SK-N-SH treated with all-trans-retinoic acid at 6 μM for 48 hours (cell line): ENCODE measurements around the gene HTR4.

Source experiments
- ATAC-seq: fragments of 200-7000 bp; cut with Tn5 transposase; 3 replicates; pipeline ENCODE4 v1.9.1; 2020; ENCODE audit warnings: mild to moderate bottlenecking, moderate library complexity
- ARNTL ChIP-seq: fragments of 450-650 bp; formaldehyde crosslinking; IDR thresholded peaks from 2 replicates; pipeline ENCODE4 v1.5.0; 2020; ENCODE audit warnings: low read depth, mild to moderate bottlenecking, moderate library complexity, borderline replicate concordance
- BACH2 ChIP-seq: fragments of 250-450 bp; sonication (Bioruptor Pico); IDR thresholded peaks from 2 replicates; pipeline ENCODE4 v1.9.0; 2021; ENCODE audit warnings: mild to moderate bottlenecking, borderline replicate concordance
- CREB5 ChIP-seq: fragments of 250-450 bp; sonication (Bioruptor Pico); IDR thresholded peaks from 2 replicates; pipeline ENCODE4 v1.5.1; 2020; ENCODE audit warnings: low read depth, mild to moderate bottlenecking, moderate library complexity
- CSDC2 ChIP-seq: fragments of 250-450 bp; sonication (Bioruptor Pico); IDR thresholded peaks from 2 replicates; pipeline ENCODE4 v1.5.0; 2020; ENCODE audit warnings: mild to moderate bottlenecking, moderate library complexity
- ESRRG ChIP-seq: fragments of 250-450 bp; sonication (Bioruptor Pico); IDR thresholded peaks from 2 replicates; pipeline ENCODE4 v1.6.1; 2021; ENCODE audit warnings: mild to moderate bottlenecking
- GLIS3 ChIP-seq: fragments of 250-450 bp; sonication (Bioruptor Pico); IDR thresholded peaks from 2 replicates; pipeline ENCODE4 v1.5.0; 2020; ENCODE audit warnings: mild to moderate bottlenecking, moderate library complexity
- ISL1 ChIP-seq: fragments of 250-450 bp; sonication (Bioruptor Pico); IDR thresholded peaks from 2 replicates; pipeline ENCODE4 v2.1.2; 2022; ENCODE audit warnings: mild to moderate bottlenecking, moderate library complexity
- PPARA ChIP-seq: fragments of 250-450 bp; sonication (Bioruptor Pico); IDR thresholded peaks from 2 replicates; pipeline ENCODE4 v1.5.0; 2020; ENCODE audit warnings: mild to moderate bottlenecking, borderline replicate concordance
- RARB ChIP-seq: fragments of 250-450 bp; sonication (Bioruptor Pico); IDR thresholded peaks from 2 replicates; pipeline ENCODE4 v1.8.0; 2021; ENCODE audit warnings: mild to moderate bottlenecking, moderate library complexity
- SNAI2 ChIP-seq: fragments of 250-450 bp; sonication (Bioruptor Pico); IDR thresholded peaks from 2 replicates; pipeline ENCODE4 v1.5.0; 2020; ENCODE audit warnings: mild to moderate bottlenecking, moderate library complexity
- TCF4 ChIP-seq: fragments of 250-450 bp; sonication (Bioruptor Pico); IDR thresholded peaks from 2 replicates; pipeline ENCODE4 v1.8.0; 2021; ENCODE audit warnings: mild to moderate bottlenecking, moderate library complexity, borderline replicate concordance
- TSHZ2 ChIP-seq: fragments of 250-450 bp; sonication (Bioruptor Pico); IDR thresholded peaks from 2 replicates; pipeline ENCODE4 v1.5.0; 2020; ENCODE audit warnings: mild to moderate bottlenecking, moderate library complexity
- ZFP3 ChIP-seq: fragments of 250-450 bp; sonication (Bioruptor Pico); IDR thresholded peaks from 2 replicates; pipeline ENCODE4 v1.5.0; 2020; ENCODE audit warnings: mild to moderate bottlenecking, moderate library complexity
- ZFP30 ChIP-seq: fragments of 450-650 bp; formaldehyde crosslinking; IDR thresholded peaks from 2 replicates; pipeline ENCODE4 v1.5.0; 2022; ENCODE audit warnings: mild to moderate bottlenecking, moderate library complexity
- ZNF70 ChIP-seq: fragments of 450-650 bp; formaldehyde crosslinking; IDR thresholded peaks from 2 replicates; pipeline ENCODE4 v1.5.0; 2020; ENCODE audit warnings: mild to moderate bottlenecking, moderate library complexity
- ZNF8 ChIP-seq: fragments of 450-650 bp; formaldehyde crosslinking; IDR thresholded peaks from 2 replicates; pipeline ENCODE4 v1.5.0; 2020; ENCODE audit warnings: mild to moderate bottlenecking, moderate library complexity
- TF ChIP-seq, protein P1 (sequence below): fragments of 250-450 bp; sonication (Bioruptor Pico); IDR thresholded peaks from 2 replicates; pipeline ENCODE4 v1.5.1; 2021; ENCODE audit warnings: mild to moderate bottlenecking, moderate library complexity

HTR4 gene

DNA sequence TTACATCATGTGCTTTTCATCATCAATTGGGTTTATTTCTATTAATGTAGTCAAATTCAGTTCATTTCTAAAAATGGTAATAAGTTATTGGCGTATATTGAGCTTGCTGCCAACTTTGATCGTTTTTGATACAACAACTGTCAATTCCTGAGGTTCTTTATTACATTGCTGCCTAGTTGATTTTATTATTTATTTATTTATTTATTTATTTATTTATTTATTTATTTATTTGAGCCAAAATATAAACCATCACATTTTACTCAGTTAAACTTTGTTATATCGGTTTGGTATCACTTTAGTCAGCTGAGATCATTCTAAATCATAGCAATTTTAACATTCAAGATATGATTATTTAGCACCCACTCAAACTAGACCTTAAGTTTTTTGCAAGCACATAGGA, 170.6 kb downstream of the HTR4 start:
- TF ChIP-seq TCF4 (CRISPR knock-in tag): no peak
- TF ChIP-seq, protein P1, sequence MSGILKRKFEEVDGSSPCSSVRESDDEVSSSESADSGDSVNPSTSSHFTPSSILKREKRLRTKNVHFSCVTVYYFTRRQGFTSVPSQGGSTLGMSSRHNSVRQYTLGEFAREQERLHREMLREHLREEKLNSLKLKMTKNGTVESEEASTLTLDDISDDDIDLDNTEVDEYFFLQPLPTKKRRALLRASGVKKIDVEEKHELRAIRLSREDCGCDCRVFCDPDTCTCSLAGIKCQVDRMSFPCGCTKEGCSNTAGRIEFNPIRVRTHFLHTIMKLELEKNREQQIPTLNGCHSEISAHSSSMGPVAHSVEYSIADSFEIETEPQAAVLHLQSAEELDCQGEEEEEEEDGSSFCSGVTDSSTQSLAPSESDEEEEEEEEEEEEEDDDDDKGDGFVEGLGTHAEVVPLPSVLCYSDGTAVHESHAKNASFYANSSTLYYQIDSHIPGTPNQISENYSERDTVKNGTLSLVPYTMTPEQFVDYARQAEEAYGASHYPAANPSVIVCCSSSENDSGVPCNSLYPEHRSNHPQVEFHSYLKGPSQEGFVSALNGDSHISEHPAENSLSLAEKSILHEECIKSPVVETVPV (CRISPR knock-in tag): no peak
- no peak for TF ChIP-seq CREB5
- no peak for TF ChIP-seq SNAI2
- TF ChIP-seq ZNF8 (CRISPR knock-in tag): no peak
- TF ChIP-seq ESRRG: no peak
- TF ChIP-seq ZFP3 (CRISPR knock-in tag): no peak
- no peak for TF ChIP-seq BACH2
- no peak for ATAC-seq

DNA sequence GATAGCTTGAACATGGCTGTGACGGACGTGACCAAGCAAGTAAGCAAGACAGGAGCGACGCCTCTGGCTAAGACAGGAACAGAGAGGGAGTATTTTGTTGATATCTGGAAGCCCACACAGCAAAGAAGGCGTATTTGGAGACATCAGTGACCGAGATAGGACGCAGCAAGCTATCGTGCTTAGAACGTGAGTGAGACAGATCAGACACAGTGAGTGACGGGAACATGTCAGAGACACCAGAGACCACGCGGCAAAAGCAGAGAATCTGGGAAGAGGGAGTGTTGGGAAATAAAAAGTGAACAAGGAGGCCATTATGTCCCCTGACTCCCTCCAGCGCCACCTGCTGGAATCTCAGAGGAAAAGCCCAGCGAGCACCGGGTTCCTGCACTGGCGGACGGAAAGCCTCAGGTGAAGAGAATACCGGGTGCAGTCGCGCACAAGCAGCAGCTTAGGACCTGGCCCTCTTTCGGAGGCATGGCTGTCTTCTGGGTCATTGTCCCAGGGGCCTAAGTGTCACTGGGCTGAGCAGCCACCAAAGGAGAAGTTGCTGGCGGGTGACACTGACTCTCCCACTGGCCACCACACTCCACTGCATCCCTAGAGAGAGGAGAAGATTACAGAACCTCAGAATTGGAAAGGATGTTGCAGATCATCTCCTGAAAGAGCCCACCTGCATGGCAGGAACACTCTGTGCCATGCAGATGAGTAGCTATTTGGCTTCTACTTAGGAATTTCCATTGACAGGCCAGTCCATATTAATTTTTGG, 171.4 kb downstream of the HTR4 start:
- TF ChIP-seq ISL1: no peak
- TF ChIP-seq BACH2: no peak
- no peak for TF ChIP-seq TCF4 (CRISPR knock-in tag)
- no peak for TF ChIP-seq SNAI2
- no peak for TF ChIP-seq ZFP3 (CRISPR knock-in tag)
- TF ChIP-seq PPARA (CRISPR knock-in tag): no peak
- TF ChIP-seq ARNTL (CRISPR knock-in tag): no peak
- TF ChIP-seq ZNF8 (CRISPR knock-in tag): no peak
- no peak for TF ChIP-seq GLIS3 (CRISPR knock-in tag)
- TF ChIP-seq, protein P1 (CRISPR knock-in tag): no peak
- TF ChIP-seq CREB5: no peak
- no peak for TF ChIP-seq TSHZ2 (CRISPR knock-in tag)
- TF ChIP-seq CSDC2: no peak
- TF ChIP-seq, all 23 proteins: peak for 0
- ATAC-seq: peak; percentile 71

- ATAC-seq: no peak
- TF ChIP-seq CREB5 (no peak), ZFP30 (CRISPR knock-in tag) (no peak), GLIS3 (CRISPR knock-in tag) (no peak), ISL1 (no peak), ZNF8 (CRISPR knock-in tag) (no peak), ZNF70 (CRISPR knock-in tag) (no peak), RARB (CRISPR knock-in tag) (no peak), ARNTL (CRISPR knock-in tag) (no peak)
- TF ChIP-seq, protein P1 (CRISPR knock-in tag): no peak
Measured at GRCh38 chr5:148482196-148482595, 172.1 kb downstream of the HTR4 start.
